ENCODE data around the gene STARD3NL. TPM values are rescaled to one million over a fixed set of nuclear protein-coding genes. Genes with fewer than 3 reads are reported as not detected.

Gene STARD3NL
- total RNA-seq, 1 experiment from 2014 or later = 30.6 TPM

GRCh38 chr7:38153515-38153914 is 24.5 kb upstream of the STARD3NL start:
- no peak for DNase-seq (ENCODE audit: low spot score)
- peaks cover 4% of the 10 kb centered on the region; the same call in 1 of the 2 replicates for H3K9me3 Mint-ChIP-seq
- peaks cover 6% of the 10 kb centered on the region; the same call in 1 of the 2 replicates for H3K4me1 Mint-ChIP-seq
- H3K4me3 Mint-ChIP-seq = no peak overlapping the region
- ChIA-PET POLR2A (interaction anchor here (0.6 kb wide), 1 partner anchor 15 kb away, joined by 3 read pairs; no protein-coding TSS in a partner anchor), CTCF (interaction anchor here (0.7 kb wide), 1 partner anchor 62 kb away, joined by 4 read pairs; no protein-coding TSS in a partner anchor)
- no peak for TF ChIP-seq EMX1 (CRISPR knock-in tag; IDR thresholded peaks at IDR 0.05)
- no peak for TF ChIP-seq TP53 (CRISPR knock-in tag; IDR thresholded peaks at IDR 0.05)
- no peak for TF ChIP-seq CREM (CRISPR knock-in tag; IDR thresholded peaks at IDR 0.05)
- TF ChIP-seq, protein P1, sequence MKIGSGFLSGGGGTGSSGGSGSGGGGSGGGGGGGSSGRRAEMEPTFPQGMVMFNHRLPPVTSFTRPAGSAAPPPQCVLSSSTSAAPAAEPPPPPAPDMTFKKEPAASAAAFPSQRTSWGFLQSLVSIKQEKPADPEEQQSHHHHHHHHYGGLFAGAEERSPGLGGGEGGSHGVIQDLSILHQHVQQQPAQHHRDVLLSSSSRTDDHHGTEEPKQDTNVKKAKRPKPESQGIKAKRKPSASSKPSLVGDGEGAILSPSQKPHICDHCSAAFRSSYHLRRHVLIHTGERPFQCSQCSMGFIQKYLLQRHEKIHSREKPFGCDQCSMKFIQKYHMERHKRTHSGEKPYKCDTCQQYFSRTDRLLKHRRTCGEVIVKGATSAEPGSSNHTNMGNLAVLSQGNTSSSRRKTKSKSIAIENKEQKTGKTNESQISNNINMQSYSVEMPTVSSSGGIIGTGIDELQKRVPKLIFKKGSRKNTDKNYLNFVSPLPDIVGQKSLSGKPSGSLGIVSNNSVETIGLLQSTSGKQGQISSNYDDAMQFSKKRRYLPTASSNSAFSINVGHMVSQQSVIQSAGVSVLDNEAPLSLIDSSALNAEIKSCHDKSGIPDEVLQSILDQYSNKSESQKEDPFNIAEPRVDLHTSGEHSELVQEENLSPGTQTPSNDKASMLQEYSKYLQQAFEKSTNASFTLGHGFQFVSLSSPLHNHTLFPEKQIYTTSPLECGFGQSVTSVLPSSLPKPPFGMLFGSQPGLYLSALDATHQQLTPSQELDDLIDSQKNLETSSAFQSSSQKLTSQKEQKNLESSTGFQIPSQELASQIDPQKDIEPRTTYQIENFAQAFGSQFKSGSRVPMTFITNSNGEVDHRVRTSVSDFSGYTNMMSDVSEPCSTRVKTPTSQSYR (CRISPR knock-in tag; IDR thresholded peaks at IDR 0.05) = no peak
- TF ChIP-seq E2F5 (CRISPR knock-in tag; IDR thresholded peaks at IDR 0.05) = no peak
- TF ChIP-seq, protein P2, sequence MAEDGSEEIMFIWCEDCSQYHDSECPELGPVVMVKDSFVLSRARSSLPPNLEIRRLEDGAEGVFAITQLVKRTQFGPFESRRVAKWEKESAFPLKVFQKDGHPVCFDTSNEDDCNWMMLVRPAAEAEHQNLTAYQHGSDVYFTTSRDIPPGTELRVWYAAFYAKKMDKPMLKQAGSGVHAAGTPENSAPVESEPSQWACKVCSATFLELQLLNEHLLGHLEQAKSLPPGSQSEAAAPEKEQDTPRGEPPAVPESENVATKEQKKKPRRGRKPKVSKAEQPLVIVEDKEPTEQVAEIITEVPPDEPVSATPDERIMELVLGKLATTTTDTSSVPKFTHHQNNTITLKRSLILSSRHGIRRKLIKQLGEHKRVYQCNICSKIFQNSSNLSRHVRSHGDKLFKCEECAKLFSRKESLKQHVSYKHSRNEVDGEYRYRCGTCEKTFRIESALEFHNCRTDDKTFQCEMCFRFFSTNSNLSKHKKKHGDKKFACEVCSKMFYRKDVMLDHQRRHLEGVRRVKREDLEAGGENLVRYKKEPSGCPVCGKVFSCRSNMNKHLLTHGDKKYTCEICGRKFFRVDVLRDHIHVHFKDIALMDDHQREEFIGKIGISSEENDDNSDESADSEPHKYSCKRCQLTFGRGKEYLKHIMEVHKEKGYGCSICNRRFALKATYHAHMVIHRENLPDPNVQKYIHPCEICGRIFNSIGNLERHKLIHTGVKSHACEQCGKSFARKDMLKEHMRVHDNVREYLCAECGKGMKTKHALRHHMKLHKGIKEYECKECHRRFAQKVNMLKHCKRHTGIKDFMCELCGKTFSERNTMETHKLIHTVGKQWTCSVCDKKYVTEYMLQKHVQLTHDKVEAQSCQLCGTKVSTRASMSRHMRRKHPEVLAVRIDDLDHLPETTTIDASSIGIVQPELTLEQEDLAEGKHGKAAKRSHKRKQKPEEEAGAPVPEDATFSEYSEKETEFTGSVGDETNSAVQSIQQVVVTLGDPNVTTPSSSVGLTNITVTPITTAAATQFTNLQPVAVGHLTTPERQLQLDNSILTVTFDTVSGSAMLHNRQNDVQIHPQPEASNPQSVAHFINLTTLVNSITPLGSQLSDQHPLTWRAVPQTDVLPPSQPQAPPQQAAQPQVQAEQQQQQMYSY (CRISPR knock-in tag; IDR thresholded peaks at IDR 0.05) = no peak
- TF ChIP-seq MYBL2 (CRISPR knock-in tag; IDR thresholded peaks at IDR 0.05) = no peak
- TF ChIP-seq, protein P3, sequence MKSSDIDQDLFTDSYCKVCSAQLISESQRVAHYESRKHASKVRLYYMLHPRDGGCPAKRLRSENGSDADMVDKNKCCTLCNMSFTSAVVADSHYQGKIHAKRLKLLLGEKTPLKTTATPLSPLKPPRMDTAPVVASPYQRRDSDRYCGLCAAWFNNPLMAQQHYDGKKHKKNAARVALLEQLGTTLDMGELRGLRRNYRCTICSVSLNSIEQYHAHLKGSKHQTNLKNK (CRISPR knock-in tag; IDR thresholded peaks at IDR 0.05) = no peak
- TF ChIP-seq ZNF138 (CRISPR knock-in tag; conservative IDR thresholded peaks at IDR 0.05) = no peak
- no peak for TF ChIP-seq ZNF671 (CRISPR knock-in tag; IDR thresholded peaks at IDR 0.05)
- TF ChIP-seq RORB (CRISPR knock-in tag; IDR thresholded peaks at IDR 0.05) = no peak
- no peak for TF ChIP-seq AR (CRISPR knock-in tag; IDR thresholded peaks at IDR 0.05)
- no peak overlapping the region for H3K27ac Mint-ChIP-seq
- H3K27me3 Mint-ChIP-seq (ENCODE audit: low read depth) = no peaks in the 10 kb centered on the region
- H3K36me3 Mint-ChIP-seq = no peaks in the 10 kb centered on the region
- ATAC-seq = no peak

- peaks cover 6% of the 10 kb centered on the region; the same call in 1 of the 2 replicates for H3K4me1 Mint-ChIP-seq
- TF ChIP-seq AFF4 (CRISPR knock-in tag; IDR thresholded peaks at IDR 0.05; ENCODE audit: borderline replicate concordance) = no peak
- no peak for TF ChIP-seq ZNF138 (CRISPR knock-in tag; conservative IDR thresholded peaks at IDR 0.05)
- TF ChIP-seq, protein P3 (CRISPR knock-in tag; IDR thresholded peaks at IDR 0.05) = no peak
- TF ChIP-seq ZBTB43 (CRISPR knock-in tag; IDR thresholded peaks at IDR 0.05) = no peak
- no peak for TF ChIP-seq NFYB (CRISPR knock-in tag; conservative IDR thresholded peaks at IDR 0.05; ENCODE audit: low read depth)
- ChIA-PET CTCF (interaction anchor here (0.7 to 1.0 kb wide), 1 partner anchor 61 kb away, joined by 4 read pairs; no protein-coding TSS in a partner anchor), POLR2A (no interaction called here)
- no peaks in the 10 kb centered on the region for H3K27me3 Mint-ChIP-seq (ENCODE audit: low read depth)
- no peak overlapping the region for H3K27ac Mint-ChIP-seq
- DNase-seq (ENCODE audit: low spot score) (no peak), ATAC-seq (no peak)
- no peak overlapping the region for H3K4me3 Mint-ChIP-seq
- peaks cover 5% of the 10 kb centered on the region; the same call in 1 of the 2 replicates for H3K9me3 Mint-ChIP-seq
- no peaks in the 10 kb centered on the region for H3K36me3 Mint-ChIP-seq
Observed at GRCh38 chr7:38154278-38154677, 23.8 kb upstream of the STARD3NL start.
